Neural cell (in vitro differentiated cells): ENCODE results near the gene TSACC. TPM values are rescaled to one million over a fixed set of nuclear protein-coding genes. Genes with fewer than 3 reads are reported as not detected.

ENCODE experiments used
- H2AFZ ChIP-seq: fragments of 200-600, 300-800 bp; sonication (generic), shearing (Covaris generic); 2 replicates; pipeline ENCODE4 v1.6.0; 2014; ENCODE audit warnings: low read depth, mild to moderate bottlenecking, antibody characterized with exemption, low read length, moderate library complexity
- H3F3A ChIP-seq: fragments of 200-600 bp; shearing (Covaris generic); 2 replicates; pipeline ENCODE4 v1.6.1; 2016; ENCODE audit warnings: mild to moderate bottlenecking, moderate library complexity, mixed read lengths, antibody characterized with exemption, low read length; ENCODE audit not compliant: insufficient read depth, poor library complexity, severe bottlenecking
- H3K27ac ChIP-seq: fragments of 200-600, 300-800 bp; sonication (generic), shearing (Covaris generic); 2 replicates; pipeline ENCODE4 v1.5.1; 2014; ENCODE audit warnings: mild to moderate bottlenecking, low read length, moderate library complexity
- H3K27me3 ChIP-seq: fragments of 300-800, 200-600 bp; sonication (generic), shearing (Covaris generic); 2 replicates; pipeline ENCODE4 v1.6.0; 2014; ENCODE audit warnings: mild to moderate bottlenecking, low read depth, low read length, moderate library complexity; ENCODE audit not compliant: insufficient read depth
- H3K36me3 ChIP-seq: fragments of 300-800, 200-600 bp; sonication (generic), shearing (Covaris generic); 2 replicates; pipeline ENCODE4 v1.5.1; 2014; ENCODE audit warnings: mild to moderate bottlenecking, antibody characterized with exemption, low read length, moderate library complexity; ENCODE audit not compliant: insufficient read depth
- H3K4me2 ChIP-seq: fragments of 300-800, 200-600 bp; sonication (generic), shearing (Covaris generic); 2 replicates; pipeline ENCODE4 v1.6.0; 2014; ENCODE audit warnings: mild to moderate bottlenecking, low read length
- H3K4me3 ChIP-seq: fragments of 300-800, 200-600 bp; sonication (generic), shearing (Covaris generic); 2 replicates; pipeline ENCODE4 v1.5.1; 2014; ENCODE audit warnings: mild to moderate bottlenecking, low read length, moderate library complexity
- H3K79me2 ChIP-seq: fragments of 200-600 bp; shearing (Covaris generic); replicated peaks from 2 replicates; pipeline ENCODE4 v1.6.0; 2014; ENCODE audit warnings: mild to moderate bottlenecking, low read length, moderate library complexity; ENCODE audit not compliant: insufficient read depth
- H3K9ac ChIP-seq: fragments of 300-800, 200-600 bp; sonication (generic), shearing (Covaris generic); 2 replicates; pipeline ENCODE4 v1.6.1; 2016; ENCODE audit warnings: mild to moderate bottlenecking, low read length, mixed read lengths
- H3K9me2 ChIP-seq: fragments of 200-600 bp; shearing (Covaris generic); 2 replicates; pipeline ENCODE4 v1.6.1; 2016; ENCODE audit warnings: mild to moderate bottlenecking, low read length, mixed read lengths; ENCODE audit not compliant: insufficient read depth
- H3K9me3 ChIP-seq: fragments of 200-600, 300-800 bp; sonication (generic), shearing (Covaris generic); 2 replicates; pipeline ENCODE4 v1.6.1; 2016; ENCODE audit warnings: mild to moderate bottlenecking, mixed run types, low read length, moderate library complexity, mixed read lengths
- H4K20me1 ChIP-seq: fragments of 200-600 bp; shearing (Covaris generic); 2 replicates; pipeline ENCODE4 v1.6.1; 2016; ENCODE audit warnings: mild to moderate bottlenecking, mixed run types; ENCODE audit not compliant: insufficient read depth
- CTCF ChIP-seq: fragments of 450-650 bp; IDR thresholded peaks from 2 replicates; pipeline ENCODE4 v1.5.1; 2014; ENCODE audit warnings: antibody characterized with exemption, mild to moderate bottlenecking, moderate library complexity; ENCODE audit not compliant: poor library complexity, severe bottlenecking
- EP300 ChIP-seq: fragments of 450-650 bp; conservative IDR thresholded peaks from 2 replicates; pipeline ENCODE4 v1.6.1; 2014; ENCODE audit warnings: antibody characterized with exemption, mild to moderate bottlenecking, moderate library complexity; ENCODE audit not compliant: poor library complexity, severe bottlenecking
- EZH2 ChIP-seq: fragments of 200-600, 300-800 bp; shearing (Covaris generic), sonication (generic); IDR thresholded peaks from 2 replicates; pipeline ENCODE4 v1.6.1; 2014; ENCODE audit warnings: antibody characterized with exemption, low read length, borderline replicate concordance, mild to moderate bottlenecking; ENCODE audit not compliant: insufficient read depth, poor library complexity, severe bottlenecking
- MXI1 ChIP-seq: fragments of 450-650 bp; conservative IDR thresholded peaks from 2 replicates; pipeline ENCODE4 v1.6.1; 2014; ENCODE audit warnings: antibody characterized with exemption, mild to moderate bottlenecking; ENCODE audit not compliant: poor library complexity, severe bottlenecking
- POLR2AphosphoS5 ChIP-seq: IDR thresholded peaks from 2 replicates; pipeline ENCODE4 v1.6.1; 2012
- RAD21 ChIP-seq: fragments of 450-650 bp; conservative IDR thresholded peaks from 2 replicates; pipeline ENCODE4 v1.6.1; 2014; ENCODE audit warnings: antibody characterized with exemption, mild to moderate bottlenecking, moderate library complexity
- REST ChIP-seq: IDR thresholded peaks from 2 replicates; pipeline ENCODE4 v1.6.1; 2012; ENCODE audit warnings: borderline replicate concordance
- SMC3 ChIP-seq: fragments of 450-650 bp; conservative IDR thresholded peaks from 2 replicates; pipeline ENCODE4 v1.6.1; 2014; ENCODE audit warnings: antibody characterized with exemption, mild to moderate bottlenecking, moderate library complexity; ENCODE audit not compliant: poor library complexity
- TAF1 ChIP-seq: IDR thresholded peaks from 2 replicates; pipeline ENCODE4 v1.6.1; 2012; ENCODE audit warnings: low read depth
- polyA plus RNA-seq: library from polyadenylated mRNA; depleted of rRNA; stranded (reverse); fragments of >200 nt; gene quantifications from 2 replicates; pipeline ENCODE4 v1.2.3, GENCODE V29; 2014

TSACC gene
- polyA plus RNA-seq, 1 donor from 2014 or later = not detected

- Histone ChIP-seq H3K9me2 (no peaks in the 10 kb centered on the region), H3K9ac (no peak overlapping the region), H3K27ac (no peak overlapping the region), H3K4me2 (no peak overlapping the region), H3F3A (no peaks in the 10 kb centered on the region), H2AFZ (no peak overlapping the region), H3K9me3 (no peaks in the 10 kb centered on the region), H3K4me3 (no peak overlapping the region), H3K27me3 (peaks cover 27% of the 10 kb centered on the region), H4K20me1 (no peaks in the 10 kb centered on the region), H3K36me3 (no peaks in the 10 kb centered on the region), H3K79me2 (no peaks in the 10 kb centered on the region)
- no peak for TF ChIP-seq REST
- TF ChIP-seq TAF1 = no peak
- TF ChIP-seq POLR2AphosphoS5 = no peak
- TF ChIP-seq SMC3 = no peak
- no peak for TF ChIP-seq EP300
- TF ChIP-seq CTCF = no peak
- no peak for TF ChIP-seq MXI1
- no peak for TF ChIP-seq RAD21
- no peak for TF ChIP-seq EZH2
Observed at GRCh38 chr1:156386949-156387869, 48.9 kb downstream of the TSACC start.

DNA sequence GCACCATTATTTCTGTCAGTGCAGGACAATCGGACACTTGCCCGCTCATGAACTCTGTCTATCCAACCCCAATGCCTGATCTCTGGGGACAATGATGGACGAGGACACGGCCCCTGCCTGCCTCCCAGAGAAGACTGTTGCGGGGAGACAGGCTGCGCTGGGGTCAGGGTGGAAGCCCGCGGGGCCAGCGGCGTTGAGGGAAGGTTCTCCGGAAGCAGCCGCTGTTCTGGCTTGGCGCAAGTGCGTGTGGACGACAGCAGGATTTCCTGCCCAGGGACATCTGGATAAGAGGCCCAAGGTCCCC, 49.5 kb downstream of the TSACC start:
- H3K79me2 ChIP-seq = no peaks in the 10 kb centered on the region
- H3K4me2 ChIP-seq = no peak overlapping the region
- no peaks in the 10 kb centered on the region for H3K9me3 ChIP-seq
- H3F3A ChIP-seq = no peaks in the 10 kb centered on the region
- H2AFZ ChIP-seq = no peak overlapping the region
- H3K27ac ChIP-seq = no peak overlapping the region
- H4K20me1 ChIP-seq = no peaks in the 10 kb centered on the region
- TF ChIP-seq REST (no peak), CTCF (no peak), POLR2AphosphoS5 (no peak), RAD21 (no peak), EP300 (no peak), MXI1 (no peak), TAF1 (no peak), SMC3 (no peak), EZH2 (no peak)
- no peak overlapping the region for H3K9ac ChIP-seq
- H3K36me3 ChIP-seq = no peaks in the 10 kb centered on the region
- peaks cover 27% of the 10 kb centered on the region for H3K27me3 ChIP-seq
- no peaks in the 10 kb centered on the region for H3K9me2 ChIP-seq
- H3K4me3 ChIP-seq = no peak overlapping the region
